ENCODE measurements around the gene CD99. TPM values are rescaled to one million over a fixed set of nuclear protein-coding genes. Genes with fewer than 3 reads are reported as not detected.

The CD99 gene
- total and polyA plus RNA-seq, 9 of the 15 experiments (the other 6 are each of a cell fraction or from before 2014, with no cell fraction given) = 5.0 to 55.3 (median 34.5) TPM

DNA sequence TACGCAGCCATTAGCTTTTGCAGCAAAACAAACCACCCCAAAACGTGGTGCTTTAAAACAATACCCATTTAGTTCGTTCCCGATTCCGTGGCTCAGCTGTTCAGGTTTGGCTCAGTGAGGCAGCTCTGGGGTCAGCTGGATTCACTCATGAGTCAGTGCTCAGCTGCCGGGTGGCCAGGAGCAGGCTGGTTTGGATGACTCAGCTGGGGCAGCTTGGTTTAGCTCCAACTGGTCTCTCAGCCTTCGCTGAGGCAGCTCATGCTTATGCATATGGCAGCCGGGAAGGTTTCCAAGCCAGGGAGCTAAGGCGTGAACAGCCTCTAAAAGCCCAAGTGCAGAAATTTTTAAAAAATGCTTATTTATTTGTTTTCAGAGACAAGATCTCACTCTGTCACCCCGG is 13.3 kb upstream of the CD99 start:
- intact Hi-C loops (cut with micrococcal nuclease) (no loop called here), in situ Hi-C loops (cut with MboI) (no loop called here)
- FAIRE-seq = peak; percentile 26
- CTCF ChIA-PET (ENCODE audit: low intra/inter-chr PET ratio) = no interaction called here
- peak; percentile 90 for ATAC-seq
- POLR2A ChIA-PET = no interaction called here
- Histone ChIP-seq H3K9ac (ENCODE audit: insufficient read depth in 1 of 2, low read depth in 2 of 2, low read length in 2 of 2) (no peak overlapping the region), H2AFZ (ENCODE audit: low read depth, low read length) (no peak overlapping the region), H3K4me3 (no peak overlapping the region), H3K9me3 (replicated peaks; ENCODE audit: control insufficient read depth, insufficient read depth, low read depth, low read length) (no peaks in the 10 kb centered on the region), H3K9me1 (ENCODE audit: control insufficient read depth, insufficient read depth, low read length) (no peaks in the 10 kb centered on the region), H4K20me1 (replicated peaks; ENCODE audit: control insufficient read depth, insufficient read depth, low read length) (no peaks in the 10 kb centered on the region), H3K79me2 (ENCODE audit: control insufficient read depth, insufficient read depth, low read length) (no peaks in the 10 kb centered on the region), H3K4me1 (replicated peaks in 1 of 2; ENCODE audit: control insufficient read depth in 2 of 2, insufficient read depth in 2 of 2, low read length in 2 of 2) (peaks cover 0 to 6% of the 10 kb centered on the region in 2 experiments; a peak in 2 of 5 replicates), H3K36me3 (ENCODE audit: control insufficient read depth, insufficient read depth, low read length) (no peaks in the 10 kb centered on the region), H3K27ac (ENCODE audit: extremely low read depth, low read depth, low read length) (no peak overlapping the region), H3K27me3 (ENCODE audit: control insufficient read depth in 2 of 2, insufficient read depth in 2 of 2, low read length in 2 of 2) (no peaks in the 10 kb centered on the region; a peak in 1 of 5 replicates), H3K4me2 (ENCODE audit: insufficient read depth, low read length) (no peak overlapping the region)
- no TSS peak for BruUV-seq (replicated peaks)
- WGBS (ENCODE audit: insufficient coverage, low coverage, missing lambda C conversion rate) = under 1% methylated on average over 10 of the region's 10 CpGs
- DNase-seq (ENCODE audit: extremely low read depth in 1 of 4, low spot score in 3 of 4) = peak; percentile 28 to 71 (median 46)
- TF ChIP-seq, protein P1, sequence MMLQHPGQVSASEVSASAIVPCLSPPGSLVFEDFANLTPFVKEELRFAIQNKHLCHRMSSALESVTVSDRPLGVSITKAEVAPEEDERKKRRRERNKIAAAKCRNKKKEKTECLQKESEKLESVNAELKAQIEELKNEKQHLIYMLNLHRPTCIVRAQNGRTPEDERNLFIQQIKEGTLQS (IDR thresholded peaks at IDR 0.05) = peak; percentile 83
- TF ChIP-seq, protein P1 (CRISPR knock-in tag; conservative IDR thresholded peaks at IDR 0.05) = no peak
- TF ChIP-seq FOXA3 (CRISPR knock-in tag; conservative IDR thresholded peaks at IDR 0.05 in 1 of 2, IDR thresholded peaks at IDR 0.05 in 1 of 2) (no peak), ZNF668 (CRISPR knock-in tag; IDR thresholded peaks at IDR 0.05) (no peak), DACH1 (IDR thresholded peaks at IDR 0.05; ENCODE audit: partially characterized antibody) (peak; percentile 81), ERF (CRISPR knock-in tag; IDR thresholded peaks at IDR 0.05) (no peak), MIER1 (IDR thresholded peaks at IDR 0.05; ENCODE audit: low read depth) (no peak), SRSF3 (IDR thresholded peaks at IDR 0.05; ENCODE audit: insufficient read depth, low read length) (no peak), NCOA6 (IDR thresholded peaks at IDR 0.05) (no peak), ELF4 (CRISPR knock-in tag; IDR thresholded peaks at IDR 0.05) (no peak)
- TF ChIP-seq, protein P2, sequence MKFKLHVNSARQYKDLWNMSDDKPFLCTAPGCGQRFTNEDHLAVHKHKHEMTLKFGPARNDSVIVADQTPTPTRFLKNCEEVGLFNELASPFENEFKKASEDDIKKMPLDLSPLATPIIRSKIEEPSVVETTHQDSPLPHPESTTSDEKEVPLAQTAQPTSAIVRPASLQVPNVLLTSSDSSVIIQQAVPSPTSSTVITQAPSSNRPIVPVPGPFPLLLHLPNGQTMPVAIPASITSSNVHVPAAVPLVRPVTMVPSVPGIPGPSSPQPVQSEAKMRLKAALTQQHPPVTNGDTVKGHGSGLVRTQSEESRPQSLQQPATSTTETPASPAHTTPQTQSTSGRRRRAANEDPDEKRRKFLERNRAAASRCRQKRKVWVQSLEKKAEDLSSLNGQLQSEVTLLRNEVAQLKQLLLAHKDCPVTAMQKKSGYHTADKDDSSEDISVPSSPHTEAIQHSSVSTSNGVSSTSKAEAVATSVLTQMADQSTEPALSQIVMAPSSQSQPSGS (CRISPR knock-in tag; IDR thresholded peaks at IDR 0.05) = no peak
- TF ChIP-seq, protein P3, sequence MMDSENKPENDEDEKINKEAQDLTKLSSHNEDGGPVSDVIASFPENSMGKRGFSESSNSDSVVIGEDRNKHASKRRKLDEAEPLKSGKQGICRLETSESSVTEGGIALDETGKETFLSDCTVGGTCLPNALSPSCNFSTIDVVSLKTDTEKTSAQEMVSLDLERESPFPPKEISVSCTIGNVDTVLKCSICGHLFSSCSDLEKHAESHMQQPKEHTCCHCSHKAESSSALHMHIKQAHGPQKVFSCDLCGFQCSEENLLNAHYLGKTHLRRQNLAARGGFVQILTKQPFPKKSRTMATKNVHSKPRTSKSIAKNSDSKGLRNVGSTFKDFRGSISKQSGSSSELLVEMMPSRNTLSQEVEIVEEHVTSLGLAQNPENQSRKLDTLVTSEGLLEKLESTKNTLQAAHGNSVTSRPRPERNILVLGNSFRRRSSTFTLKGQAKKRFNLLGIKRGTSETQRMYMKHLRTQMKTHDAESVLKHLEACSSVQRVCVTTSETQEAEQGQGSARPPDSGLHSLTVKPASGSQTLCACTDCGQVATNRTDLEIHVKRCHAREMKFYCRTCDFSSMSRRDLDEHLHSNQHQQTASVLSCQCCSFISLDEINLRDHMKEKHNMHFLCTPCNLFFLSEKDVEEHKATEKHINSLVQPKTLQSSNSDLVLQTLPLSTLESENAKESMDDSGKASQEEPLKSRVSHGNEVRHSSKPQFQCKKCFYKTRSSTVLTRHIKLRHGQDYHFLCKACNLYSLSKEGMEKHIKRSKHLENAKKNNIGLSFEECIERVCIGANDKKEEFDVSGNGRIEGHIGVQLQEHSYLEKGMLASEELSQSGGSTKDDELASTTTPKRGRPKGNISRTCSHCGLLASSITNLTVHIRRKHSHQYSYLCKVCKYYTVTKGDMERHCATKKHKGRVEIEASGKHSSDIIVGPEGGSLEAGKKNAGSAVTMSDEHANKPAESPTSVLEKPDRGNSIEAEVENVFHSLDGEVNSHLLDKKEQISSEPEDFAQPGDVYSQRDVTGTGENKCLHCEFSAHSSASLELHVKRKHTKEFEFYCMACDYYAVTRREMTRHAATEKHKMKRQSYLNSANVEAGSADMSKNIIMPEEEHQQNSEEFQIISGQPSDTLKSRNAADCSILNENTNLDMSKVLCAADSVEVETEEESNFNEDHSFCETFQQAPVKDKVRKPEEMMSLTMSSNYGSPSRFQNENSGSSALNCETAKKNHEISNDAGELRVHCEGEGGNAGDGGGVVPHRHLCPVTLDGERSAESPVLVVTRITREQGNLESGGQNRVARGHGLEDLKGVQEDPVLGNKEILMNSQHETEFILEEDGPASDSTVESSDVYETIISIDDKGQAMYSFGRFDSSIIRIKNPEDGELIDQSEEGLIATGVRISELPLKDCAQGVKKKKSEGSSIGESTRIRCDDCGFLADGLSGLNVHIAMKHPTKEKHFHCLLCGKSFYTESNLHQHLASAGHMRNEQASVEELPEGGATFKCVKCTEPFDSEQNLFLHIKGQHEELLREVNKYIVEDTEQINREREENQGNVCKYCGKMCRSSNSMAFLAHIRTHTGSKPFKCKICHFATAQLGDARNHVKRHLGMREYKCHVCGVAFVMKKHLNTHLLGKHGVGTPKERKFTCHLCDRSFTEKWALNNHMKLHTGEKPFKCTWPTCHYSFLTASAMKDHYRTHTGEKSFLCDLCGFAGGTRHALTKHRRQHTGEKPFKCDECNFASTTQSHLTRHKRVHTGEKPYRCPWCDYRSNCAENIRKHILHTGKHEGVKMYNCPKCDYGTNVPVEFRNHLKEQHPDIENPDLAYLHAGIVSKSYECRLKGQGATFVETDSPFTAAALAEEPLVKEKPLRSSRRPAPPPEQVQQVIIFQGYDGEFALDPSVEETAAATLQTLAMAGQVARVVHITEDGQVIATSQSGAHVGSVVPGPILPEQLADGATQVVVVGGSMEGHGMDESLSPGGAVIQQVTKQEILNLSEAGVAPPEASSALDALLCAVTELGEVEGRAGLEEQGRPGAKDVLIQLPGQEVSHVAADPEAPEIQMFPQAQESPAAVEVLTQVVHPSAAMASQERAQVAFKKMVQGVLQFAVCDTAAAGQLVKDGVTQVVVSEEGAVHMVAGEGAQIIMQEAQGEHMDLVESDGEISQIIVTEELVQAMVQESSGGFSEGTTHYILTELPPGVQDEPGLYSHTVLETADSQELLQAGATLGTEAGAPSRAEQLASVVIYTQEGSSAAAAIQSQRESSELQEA (IDR thresholded peaks at IDR 0.05; ENCODE audit: low read depth) = peak; percentile 37; the same call in 1 of the 2 replicates
